ENCODE results near the gene DYRK3. TPM values are rescaled to one million over a fixed set of nuclear protein-coding genes. Genes with fewer than 3 reads are reported as not detected.

DYRK3 gene
- total RNA-seq, 1 donor from 2014 or later, result 4.1 TPM

- Mint-ChIP-seq H3K36me3 (no peaks in the 10 kb centered on the region), H3K27me3 (ENCODE audit: low read depth) (peaks cover 22% of the 10 kb centered on the region), H3K4me3 (no peak overlapping the region), H3K27ac (no peak overlapping the region), H3K9me3 (no peaks in the 10 kb centered on the region), H3K4me1 (peaks cover 23% of the 10 kb centered on the region)
- TF ChIP-seq CTCF (IDR thresholded peaks at IDR 0.05; ENCODE audit: unreplicated experiment), result no peak
- DNase-seq (ENCODE audit: low spot score in 2 of 2, unreplicated experiment in 2 of 2), result no peak
Measured at GRCh38 chr1:206653715-206654459, 18.6 kb downstream of the DYRK3 start.

- DNase-seq (ENCODE audit: low spot score in 2 of 2, unreplicated experiment in 2 of 2), result no peak
- no peak overlapping the region for H3K27ac Mint-ChIP-seq
- H3K36me3 Mint-ChIP-seq, result no peaks in the 10 kb centered on the region
- H3K27me3 Mint-ChIP-seq (ENCODE audit: low read depth), result peaks cover 26% of the 10 kb centered on the region
- H3K9me3 Mint-ChIP-seq, result no peaks in the 10 kb centered on the region
- no peak overlapping the region for H3K4me3 Mint-ChIP-seq
- peaks cover 23% of the 10 kb centered on the region for H3K4me1 Mint-ChIP-seq
- no peak for TF ChIP-seq CTCF (IDR thresholded peaks at IDR 0.05; ENCODE audit: unreplicated experiment)
Measured at GRCh38 chr1:206654828-206655227, 19.5 kb downstream of the DYRK3 start.

- H3K27ac Mint-ChIP-seq, result no peak overlapping the region
- H3K4me1 Mint-ChIP-seq, result peaks cover 23% of the 10 kb centered on the region
- H3K36me3 Mint-ChIP-seq, result no peaks in the 10 kb centered on the region
- DNase-seq (ENCODE audit: low spot score in 2 of 2, unreplicated experiment in 2 of 2), result no peak
- H3K27me3 Mint-ChIP-seq (ENCODE audit: low read depth), result peaks cover 26% of the 10 kb centered on the region
- no peak overlapping the region for H3K4me3 Mint-ChIP-seq
- no peaks in the 10 kb centered on the region for H3K9me3 Mint-ChIP-seq
- TF ChIP-seq CTCF (IDR thresholded peaks at IDR 0.05; ENCODE audit: unreplicated experiment), result no peak
Measured at GRCh38 chr1:206655471-206655882, 20.1 kb downstream of the DYRK3 start.

- DNase-seq (ENCODE audit: low spot score in 2 of 2, unreplicated experiment in 2 of 2), result no peak
- Mint-ChIP-seq H3K4me3 (no peak overlapping the region), H3K36me3 (no peaks in the 10 kb centered on the region), H3K27ac (no peak overlapping the region), H3K9me3 (no peaks in the 10 kb centered on the region), H3K27me3 (ENCODE audit: low read depth) (peaks cover 33% of the 10 kb centered on the region), H3K4me1 (peaks cover 23% of the 10 kb centered on the region)
- TF ChIP-seq CTCF (IDR thresholded peaks at IDR 0.05; ENCODE audit: unreplicated experiment), result no peak
Measured at GRCh38 chr1:206656936-206657335, 21.6 kb downstream of the DYRK3 start.

GRCh38 chr1:206657751-206658150 is 22.4 kb downstream of the DYRK3 start:
- H3K4me1 Mint-ChIP-seq, result peaks cover 16% of the 10 kb centered on the region
- TF ChIP-seq CTCF (IDR thresholded peaks at IDR 0.05; ENCODE audit: unreplicated experiment), result no peak
- no peaks in the 10 kb centered on the region for H3K9me3 Mint-ChIP-seq
- peaks cover 41% of the 10 kb centered on the region for H3K27me3 Mint-ChIP-seq (ENCODE audit: low read depth)
- no peak for DNase-seq (ENCODE audit: low spot score in 2 of 2, unreplicated experiment in 2 of 2)
- no peak overlapping the region for H3K4me3 Mint-ChIP-seq
- H3K27ac Mint-ChIP-seq, result no peak overlapping the region
- H3K36me3 Mint-ChIP-seq, result no peaks in the 10 kb centered on the region
